ENCODE results near the gene NEUROD1. TPM values are rescaled to one million over a fixed set of nuclear protein-coding genes. Genes with fewer than 3 reads are reported as not detected.

The NEUROD1 gene
- total RNA-seq, 1 experiment from 2014 or later, result not detected

DNA sequence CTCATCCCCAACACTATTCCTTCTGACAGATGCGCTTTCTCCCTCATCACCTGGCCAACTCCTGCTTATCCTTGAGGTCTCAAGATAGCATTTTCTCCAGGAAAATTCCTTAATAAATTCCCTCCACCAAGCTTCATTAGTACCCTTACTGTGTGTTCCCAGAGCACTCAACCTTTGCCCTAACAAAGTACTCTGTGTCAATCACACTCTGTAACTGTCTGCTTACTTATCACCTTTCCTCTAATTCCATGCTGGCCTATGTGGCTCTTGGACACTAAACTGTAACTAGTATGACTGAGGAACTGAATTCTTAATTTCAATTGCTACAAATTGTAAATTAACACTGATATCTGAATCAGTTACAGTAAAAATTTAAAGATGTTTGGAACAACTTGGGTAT is 17.9 kb upstream of the NEUROD1 start:
- H3K4me3 ChIP-seq, result no peak overlapping the region
- POLR2A ChIA-PET (ENCODE audit: unreplicated experiment), result no interaction called here
- intact Hi-C loops (cut with micrococcal nuclease; ENCODE audit: unreplicated experiment), result no loop called here
- no peaks in the 10 kb centered on the region for H3K36me3 ChIP-seq (ENCODE audit: low read depth)
- no peaks in the 10 kb centered on the region for H3F3A ChIP-seq (ENCODE audit: insufficient read depth, low read depth)
- H3K27ac ChIP-seq, result no peak overlapping the region
- no peak overlapping the region for H3K4me2 ChIP-seq
- no peaks in the 10 kb centered on the region for H3K27me3 ChIP-seq (ENCODE audit: insufficient read depth, low read depth)
- H3K4me1 ChIP-seq (replicated peaks; ENCODE audit: insufficient read depth), result no peaks in the 10 kb centered on the region
- H3K79me2 ChIP-seq (ENCODE audit: low read depth), result no peaks in the 10 kb centered on the region
- BruUV-seq (replicated peaks), result no TSS peak
- no peaks in the 10 kb centered on the region for H4K20me1 ChIP-seq (ENCODE audit: insufficient read depth)
- TF ChIP-seq EZH2 (IDR thresholded peaks at IDR 0.05; ENCODE audit: low read depth), result no peak
- TF ChIP-seq, protein P1, sequence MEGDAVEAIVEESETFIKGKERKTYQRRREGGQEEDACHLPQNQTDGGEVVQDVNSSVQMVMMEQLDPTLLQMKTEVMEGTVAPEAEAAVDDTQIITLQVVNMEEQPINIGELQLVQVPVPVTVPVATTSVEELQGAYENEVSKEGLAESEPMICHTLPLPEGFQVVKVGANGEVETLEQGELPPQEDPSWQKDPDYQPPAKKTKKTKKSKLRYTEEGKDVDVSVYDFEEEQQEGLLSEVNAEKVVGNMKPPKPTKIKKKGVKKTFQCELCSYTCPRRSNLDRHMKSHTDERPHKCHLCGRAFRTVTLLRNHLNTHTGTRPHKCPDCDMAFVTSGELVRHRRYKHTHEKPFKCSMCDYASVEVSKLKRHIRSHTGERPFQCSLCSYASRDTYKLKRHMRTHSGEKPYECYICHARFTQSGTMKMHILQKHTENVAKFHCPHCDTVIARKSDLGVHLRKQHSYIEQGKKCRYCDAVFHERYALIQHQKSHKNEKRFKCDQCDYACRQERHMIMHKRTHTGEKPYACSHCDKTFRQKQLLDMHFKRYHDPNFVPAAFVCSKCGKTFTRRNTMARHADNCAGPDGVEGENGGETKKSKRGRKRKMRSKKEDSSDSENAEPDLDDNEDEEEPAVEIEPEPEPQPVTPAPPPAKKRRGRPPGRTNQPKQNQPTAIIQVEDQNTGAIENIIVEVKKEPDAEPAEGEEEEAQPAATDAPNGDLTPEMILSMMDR (conservative IDR thresholded peaks at IDR 0.05), result no peak
- DNase-seq, result no peak
- no peak overlapping the region for H2AFZ ChIP-seq
- CTCF ChIA-PET, result no interaction called here
- H3K9me2 ChIP-seq (ENCODE audit: insufficient read depth), result no peaks in the 10 kb centered on the region; the same call in 1 of the 2 replicates
- H3K9me3 ChIP-seq (ENCODE audit: insufficient read depth, low read depth), result peaks cover 3% of the 10 kb centered on the region; the same call in 1 of the 2 replicates

DNA sequence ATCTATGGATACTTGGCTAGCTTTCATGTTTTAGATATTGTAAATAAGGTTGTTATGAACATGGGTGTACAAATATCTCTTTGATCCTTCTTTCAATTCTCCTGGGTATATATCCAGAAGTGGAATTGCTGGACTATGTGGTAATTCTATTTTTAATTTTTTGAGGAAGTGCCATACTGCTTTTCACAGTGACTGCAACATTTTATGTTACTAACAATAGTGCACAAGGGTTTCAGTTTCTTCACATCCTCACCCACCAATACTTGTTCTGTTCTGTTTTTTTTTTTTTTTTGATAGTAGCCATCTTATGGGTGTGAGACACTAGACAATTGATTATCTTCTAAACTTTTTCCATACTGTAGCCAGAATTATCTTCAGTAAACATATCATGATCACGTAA is 17.3 kb upstream of the NEUROD1 start:
- no peak for DNase-seq
- Histone ChIP-seq H3K36me3 (ENCODE audit: low read depth) (no peaks in the 10 kb centered on the region), H3K79me2 (ENCODE audit: low read depth) (no peaks in the 10 kb centered on the region), H3K9me2 (ENCODE audit: insufficient read depth) (no peaks in the 10 kb centered on the region; the same call in 1 of the 2 replicates), H3K4me3 (no peak overlapping the region), H3K9me3 (ENCODE audit: insufficient read depth, low read depth) (peaks cover 1% of the 10 kb centered on the region; the same call in 1 of the 2 replicates), H3K4me1 (replicated peaks; ENCODE audit: insufficient read depth) (no peaks in the 10 kb centered on the region), H4K20me1 (ENCODE audit: insufficient read depth) (no peaks in the 10 kb centered on the region), H3K27me3 (ENCODE audit: insufficient read depth, low read depth) (no peaks in the 10 kb centered on the region), H2AFZ (no peak overlapping the region), H3K27ac (no peak overlapping the region), H3F3A (ENCODE audit: insufficient read depth, low read depth) (no peaks in the 10 kb centered on the region), H3K4me2 (no peak overlapping the region)
- CTCF ChIA-PET, result interaction anchor here (0.6 kb wide), 1 partner anchor 35 kb away, joined by 3 read pairs; no protein-coding TSS in a partner anchor
- BruUV-seq (replicated peaks), result no TSS peak
- no peak for TF ChIP-seq EZH2 (IDR thresholded peaks at IDR 0.05; ENCODE audit: low read depth)
- TF ChIP-seq, protein P1 (conservative IDR thresholded peaks at IDR 0.05), result no peak
- POLR2A ChIA-PET (ENCODE audit: unreplicated experiment), result no interaction called here
- intact Hi-C loops (cut with micrococcal nuclease; ENCODE audit: unreplicated experiment), result no loop called here

DNA sequence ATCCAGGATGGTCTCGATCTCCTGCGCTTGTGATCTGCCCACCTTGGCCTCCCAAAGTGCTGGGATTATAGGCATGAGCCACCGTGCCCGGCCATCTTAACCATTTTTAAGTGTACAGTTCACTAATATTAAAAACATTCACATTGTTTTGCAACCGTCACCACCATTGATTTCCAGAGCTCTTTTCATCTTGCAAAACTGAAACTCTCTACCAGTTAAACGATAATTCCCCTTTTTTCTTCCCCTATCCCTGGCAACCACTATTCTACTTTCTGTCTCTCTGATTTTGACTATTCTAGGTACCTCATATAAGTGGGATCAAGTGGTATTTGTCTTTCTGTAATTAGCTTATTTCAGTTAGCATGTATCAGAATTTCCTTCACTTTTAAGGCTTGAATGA is 16.8 kb upstream of the NEUROD1 start:
- CTCF ChIA-PET, result interaction anchor here (0.6 kb wide), 1 partner anchor 36 kb away, joined by 3 read pairs; no protein-coding TSS in a partner anchor
- no TSS peak for BruUV-seq (replicated peaks)
- H3K9me2 ChIP-seq (ENCODE audit: insufficient read depth), result no peaks in the 10 kb centered on the region; the same call in 1 of the 2 replicates
- H3K27ac ChIP-seq, result no peak overlapping the region
- H2AFZ ChIP-seq, result no peak overlapping the region
- no peaks in the 10 kb centered on the region for H3F3A ChIP-seq (ENCODE audit: insufficient read depth, low read depth)
- H3K9me3 ChIP-seq (ENCODE audit: insufficient read depth, low read depth), result no peaks in the 10 kb centered on the region
- H3K4me3 ChIP-seq, result no peak overlapping the region
- POLR2A ChIA-PET (ENCODE audit: unreplicated experiment), result no interaction called here
- no peaks in the 10 kb centered on the region for H3K27me3 ChIP-seq (ENCODE audit: insufficient read depth, low read depth)
- H3K36me3 ChIP-seq (ENCODE audit: low read depth), result no peaks in the 10 kb centered on the region
- no peak for DNase-seq
- TF ChIP-seq EZH2 (IDR thresholded peaks at IDR 0.05; ENCODE audit: low read depth), result no peak
- TF ChIP-seq, protein P1 (conservative IDR thresholded peaks at IDR 0.05), result no peak
- H3K4me1 ChIP-seq (replicated peaks; ENCODE audit: insufficient read depth), result no peaks in the 10 kb centered on the region
- no peaks in the 10 kb centered on the region for H3K79me2 ChIP-seq (ENCODE audit: low read depth)
- no peak overlapping the region for H3K4me2 ChIP-seq
- intact Hi-C loops (cut with micrococcal nuclease; ENCODE audit: unreplicated experiment), result no loop called here
- no peaks in the 10 kb centered on the region for H4K20me1 ChIP-seq (ENCODE audit: insufficient read depth)
